GM21381 (cell line): Measurements from ENCODE around the gene C1orf226.
A peak's percentile ranks its signal among the peaks of the same experiment; 100 is the strongest.
"Not testable (repeated sequence)": the region's sequence is repeated elsewhere in the genome, so short reads cannot be mapped to it uniquely, and the experiment has no call there.

ENCODE experiments used
- ATAC-seq: cut with Tn5 transposase; IDR thresholded peaks from one replicate; pipeline ENCODE4 v1.9.1; 2021; ENCODE audit warnings: mild to moderate bottlenecking, moderate library complexity; ENCODE audit not compliant: unreplicated experiment

C1orf226 gene, protein sequence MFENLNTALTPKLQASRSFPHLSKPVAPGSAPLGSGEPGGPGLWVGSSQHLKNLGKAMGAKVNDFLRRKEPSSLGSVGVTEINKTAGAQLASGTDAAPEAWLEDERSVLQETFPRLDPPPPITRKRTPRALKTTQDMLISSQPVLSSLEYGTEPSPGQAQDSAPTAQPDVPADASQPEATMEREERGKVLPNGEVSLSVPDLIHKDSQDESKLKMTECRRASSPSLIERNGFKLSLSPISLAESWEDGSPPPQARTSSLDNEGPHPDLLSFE

DNA sequence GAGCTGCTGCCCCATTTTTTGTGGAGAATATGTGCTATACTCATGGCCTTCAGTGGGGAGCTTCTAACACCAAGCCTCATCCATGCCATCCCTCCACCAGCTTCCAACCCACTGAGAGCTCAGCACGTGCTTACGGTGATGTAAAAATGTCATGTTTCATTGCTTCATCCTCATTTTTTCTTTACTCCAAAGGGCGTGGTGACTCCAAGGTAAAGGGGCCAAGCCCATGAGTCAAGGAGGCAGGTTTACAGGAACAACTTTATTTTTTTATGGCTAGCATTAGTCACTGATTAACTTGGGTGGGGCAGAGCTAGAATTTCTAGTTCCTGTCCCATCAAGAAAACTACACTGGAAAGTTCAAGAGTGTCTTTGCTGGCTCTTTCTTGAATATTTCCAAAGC is at the start of gene C1orf226:
Gene C1orf226, plus strand, starts transcription at position 346 of the 400 bp plus-strand sequence. CDS start 174 bp downstream, outside the sequence.
- ATAC-seq, result no peak

DNA sequence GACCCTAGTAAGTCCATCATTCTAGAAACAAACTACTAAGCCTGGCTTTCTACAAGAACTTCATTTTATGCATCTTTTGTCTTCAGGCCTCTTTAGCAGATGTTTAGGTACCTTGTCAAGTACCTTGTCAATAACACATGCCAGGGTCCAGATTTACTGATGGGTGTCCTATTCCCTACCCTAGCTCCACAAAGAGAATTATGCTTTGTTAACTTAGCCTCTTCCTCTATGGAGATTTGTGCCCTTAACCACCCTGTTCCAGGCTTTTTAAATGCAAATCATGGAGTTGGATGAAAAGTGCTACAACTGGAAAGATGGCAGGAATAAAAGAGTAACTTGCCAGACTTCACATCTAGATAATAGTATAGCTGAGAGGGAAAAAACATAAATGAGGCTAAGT is 47.5 kb upstream of the C1orf226 start:
- ATAC-seq, result no peak

DNA sequence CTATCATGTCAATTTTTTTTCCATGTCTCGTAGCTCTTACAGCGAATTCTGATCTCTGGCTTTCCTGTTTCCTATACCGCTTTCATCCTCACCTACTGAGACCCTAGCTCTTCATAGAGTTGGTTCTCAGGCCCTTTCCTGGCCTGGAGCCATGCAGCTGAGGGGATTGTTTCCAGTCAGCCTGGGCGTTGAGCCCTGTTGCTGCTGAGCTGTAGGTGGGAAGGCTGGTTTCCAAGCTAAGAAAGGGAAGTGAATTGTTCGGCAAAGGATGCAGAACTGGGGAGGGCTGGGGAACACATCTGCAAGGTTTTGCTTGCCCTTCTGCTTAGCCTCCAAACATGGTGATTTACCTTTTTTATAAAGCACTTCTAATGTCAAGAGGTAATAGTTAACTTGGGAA is 46.4 kb upstream of the C1orf226 start:
- no peak for ATAC-seq

DNA sequence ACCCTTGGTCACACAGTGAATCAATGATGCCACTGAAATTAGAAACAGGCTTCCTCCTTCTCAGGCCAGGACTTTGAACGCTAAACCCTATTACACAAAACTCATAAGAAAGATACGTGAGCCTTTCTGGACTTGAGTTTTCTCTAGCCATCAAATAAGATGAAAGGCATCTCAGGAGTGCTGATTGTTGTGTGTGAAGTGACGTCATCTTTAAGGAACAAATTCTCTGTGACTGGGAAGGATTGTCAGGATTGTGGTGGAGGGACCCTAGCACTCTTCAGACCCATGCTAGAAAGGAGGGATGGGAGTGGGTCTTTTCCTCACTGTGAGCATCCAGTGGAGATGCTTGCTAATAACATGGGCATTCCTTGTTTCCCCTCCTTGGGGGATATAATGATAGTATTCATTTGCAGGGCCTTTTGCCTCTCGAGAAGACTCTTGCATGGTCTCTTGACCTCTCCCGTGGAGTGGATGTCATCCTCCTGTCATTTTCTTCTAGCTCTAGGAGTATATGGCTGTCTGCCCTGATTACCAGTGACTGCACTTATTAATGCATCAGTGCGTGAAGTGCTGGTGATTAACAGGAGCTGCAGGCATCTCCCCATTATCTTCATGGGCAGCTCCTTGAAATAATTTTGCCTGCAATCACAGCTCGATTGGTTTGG is 44.8 kb upstream of the C1orf226 start:
- ATAC-seq, result no peak

DNA sequence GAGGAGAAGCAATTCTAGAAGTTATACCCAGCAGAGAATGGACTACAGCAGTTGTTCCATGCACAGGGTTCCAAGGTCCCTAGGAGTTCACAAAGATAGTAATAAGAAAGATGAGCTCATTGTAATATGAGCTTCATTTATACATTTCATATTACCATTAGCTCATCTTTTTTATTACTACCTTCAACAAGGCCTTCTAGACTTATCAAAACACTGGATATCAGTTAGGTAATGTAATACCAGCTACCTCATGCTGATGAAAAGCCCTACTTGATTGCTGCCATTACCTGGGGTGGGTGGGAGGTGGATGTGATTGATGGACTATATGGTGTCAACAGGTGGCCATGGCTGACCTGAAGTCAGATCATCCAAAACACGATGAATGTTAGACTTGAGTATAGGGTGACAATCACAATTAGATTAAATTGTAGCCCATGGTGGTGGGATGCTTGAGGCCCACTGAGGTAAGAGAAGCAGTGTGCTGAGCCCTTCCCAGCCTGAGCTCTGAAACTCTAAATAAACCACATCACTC is 39.0 kb upstream of the C1orf226 start:
- no peak for ATAC-seq

DNA sequence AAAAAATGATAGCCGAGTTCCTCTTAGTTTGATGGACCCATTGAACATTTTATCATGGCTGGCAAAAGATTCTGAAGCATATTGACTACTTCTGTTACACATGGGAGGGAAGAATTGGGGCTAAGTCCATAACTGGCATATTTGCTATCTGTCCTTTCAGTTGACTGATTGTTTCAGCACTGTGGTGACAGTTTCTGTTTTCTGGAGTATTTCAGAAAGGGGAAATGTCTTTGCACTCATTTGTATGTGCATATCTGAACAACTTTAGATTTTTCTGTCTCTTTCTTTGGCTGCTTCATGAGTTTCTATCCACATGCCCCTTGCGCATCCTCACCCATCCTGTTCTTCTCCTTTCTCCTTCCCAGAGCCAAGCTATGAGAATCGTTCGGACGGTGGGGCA is 38.1 kb upstream of the C1orf226 start:
- ATAC-seq, result no peak

DNA sequence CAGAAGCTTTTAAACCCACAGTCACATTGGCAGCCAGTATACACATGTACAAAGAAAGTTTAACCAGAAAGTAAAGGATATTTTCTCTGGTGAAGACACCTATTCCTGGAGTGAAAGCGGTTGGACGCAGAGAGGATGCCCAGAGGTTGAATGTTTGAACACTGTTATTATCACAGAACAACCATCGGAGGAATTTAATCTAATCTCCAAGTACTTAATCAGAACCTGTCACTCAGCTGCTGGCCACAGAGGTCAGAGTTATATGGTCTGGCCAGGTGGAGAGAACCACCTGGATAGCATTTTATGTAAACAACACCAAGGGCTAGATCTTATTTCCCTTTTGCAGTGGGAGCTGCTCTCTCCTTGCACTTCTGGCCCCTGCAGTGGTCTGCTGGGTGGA is 34.2 kb upstream of the C1orf226 start:
- no peak for ATAC-seq

DNA sequence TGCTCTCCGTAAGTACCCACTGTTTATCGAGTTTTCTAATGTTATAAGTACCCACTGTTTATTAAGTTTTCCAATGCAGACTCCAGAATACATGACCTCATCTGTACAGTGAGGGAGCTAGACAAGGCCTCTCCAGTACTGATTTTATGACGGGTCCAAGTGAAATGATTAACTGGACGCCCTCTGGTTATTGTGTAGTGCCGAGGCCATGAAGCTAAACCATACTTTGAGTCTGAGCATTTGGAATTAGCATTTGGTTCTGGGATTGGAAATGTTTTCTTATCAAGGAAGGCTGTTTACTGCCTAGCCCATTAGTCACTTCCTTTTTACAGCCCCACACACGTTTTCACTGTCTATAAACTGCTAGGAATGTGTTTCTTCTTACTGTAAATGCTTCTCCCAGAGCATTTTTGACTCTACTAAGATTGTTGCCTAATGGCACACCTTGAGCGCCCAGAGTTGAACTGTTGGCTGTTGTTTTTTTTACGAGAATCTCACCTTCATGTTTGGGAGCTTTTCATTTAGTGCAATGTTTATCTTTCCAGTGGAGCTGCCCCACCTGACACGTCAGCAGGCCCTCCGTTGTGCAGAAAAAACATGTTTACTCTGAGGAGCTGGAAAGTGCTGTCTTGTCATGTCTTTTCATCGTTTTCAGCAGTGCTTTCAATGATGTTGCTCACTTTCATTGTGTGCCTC is 31.7 kb upstream of the C1orf226 start:
- no peak for ATAC-seq

DNA sequence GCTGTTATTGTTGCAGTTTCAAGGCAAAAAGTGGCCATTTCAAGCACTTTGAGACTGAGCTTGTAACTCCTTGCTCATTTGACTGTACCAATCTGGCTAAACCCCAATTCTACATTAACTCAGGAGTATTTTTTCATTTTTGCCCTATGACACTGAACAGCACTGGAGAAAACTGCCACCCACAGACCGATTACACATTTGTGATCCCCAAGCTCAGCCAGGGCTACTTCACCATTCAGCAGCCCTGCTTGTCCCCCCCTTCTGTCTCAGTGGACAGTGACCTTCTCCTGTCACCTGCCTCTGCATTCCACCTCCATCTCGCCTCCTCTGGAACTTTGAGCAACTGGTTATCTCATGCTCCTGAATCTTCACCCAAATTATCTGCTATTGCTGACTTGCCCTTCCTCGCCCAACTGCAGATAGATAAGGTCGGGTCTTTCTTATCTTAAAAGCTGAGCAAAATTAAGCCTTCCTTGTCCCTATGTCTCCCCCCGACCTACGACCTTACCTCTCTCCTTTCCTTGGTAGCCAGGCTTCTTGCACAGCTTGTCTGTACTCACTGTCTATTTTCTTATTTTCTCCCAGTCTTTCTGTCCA is 30.2 kb upstream of the C1orf226 start:
- ATAC-seq, result no peak

DNA sequence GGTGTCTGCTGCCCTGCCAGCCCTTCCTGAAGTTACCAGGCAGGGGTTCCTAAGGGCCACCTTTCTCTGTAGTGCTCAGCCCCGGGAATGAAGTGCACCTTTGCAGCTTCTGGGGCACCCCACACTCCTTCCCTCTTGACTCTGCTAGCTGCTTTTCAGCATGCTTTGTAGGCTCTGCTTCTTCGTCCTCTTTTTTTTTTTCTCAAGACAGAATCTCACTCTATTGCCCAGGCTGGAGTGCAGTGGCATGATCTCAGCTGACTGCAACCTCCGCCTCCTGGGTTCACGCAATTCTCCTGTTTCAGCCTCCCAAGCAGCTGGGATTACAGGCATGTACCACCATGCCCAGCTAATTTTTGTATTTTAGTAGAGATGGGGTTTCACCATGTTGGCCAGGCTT is 29.7 kb upstream of the C1orf226 start:
- ATAC-seq, result not testable (repeated sequence)

DNA sequence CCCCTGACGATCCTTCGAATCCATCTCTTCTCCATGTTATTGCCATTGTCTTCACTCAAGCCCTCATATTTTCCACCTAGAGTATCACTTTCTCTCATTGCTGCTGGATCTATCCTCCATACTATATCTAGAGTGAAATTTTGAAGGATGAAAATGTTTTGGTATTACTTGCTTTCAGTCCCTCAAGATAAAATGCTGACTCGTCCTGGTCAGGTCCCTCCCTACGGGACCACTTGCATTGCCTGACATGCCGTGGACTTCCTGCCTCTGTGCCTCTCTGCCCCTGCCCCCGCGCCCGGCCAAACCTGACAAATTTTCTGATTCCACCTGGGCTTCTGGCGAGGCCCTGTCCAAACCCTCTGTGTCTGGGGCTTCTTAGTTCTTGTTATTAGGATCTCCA is 28.4 kb upstream of the C1orf226 start:
- ATAC-seq, result no peak

DNA sequence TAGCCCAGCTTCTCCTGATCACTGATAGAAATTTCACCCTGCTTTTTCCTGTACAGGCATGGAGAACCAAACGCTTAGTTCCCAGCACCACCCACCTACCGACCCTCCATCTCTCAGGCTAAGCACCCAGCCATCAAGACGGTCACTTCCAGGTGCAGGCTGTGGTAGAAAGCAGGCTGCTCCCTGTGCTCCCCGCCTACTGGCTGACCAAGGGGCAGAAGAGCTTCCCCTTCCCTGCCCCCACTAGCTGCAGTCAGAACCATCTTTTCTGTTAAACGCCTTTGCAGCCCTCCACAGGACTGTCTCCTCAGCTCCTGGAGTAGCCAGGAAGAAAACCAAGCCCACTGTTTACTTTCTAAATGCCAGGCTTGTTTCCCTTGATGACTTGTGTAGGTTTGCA is 27.8 kb upstream of the C1orf226 start:
- ATAC-seq, result no peak

DNA sequence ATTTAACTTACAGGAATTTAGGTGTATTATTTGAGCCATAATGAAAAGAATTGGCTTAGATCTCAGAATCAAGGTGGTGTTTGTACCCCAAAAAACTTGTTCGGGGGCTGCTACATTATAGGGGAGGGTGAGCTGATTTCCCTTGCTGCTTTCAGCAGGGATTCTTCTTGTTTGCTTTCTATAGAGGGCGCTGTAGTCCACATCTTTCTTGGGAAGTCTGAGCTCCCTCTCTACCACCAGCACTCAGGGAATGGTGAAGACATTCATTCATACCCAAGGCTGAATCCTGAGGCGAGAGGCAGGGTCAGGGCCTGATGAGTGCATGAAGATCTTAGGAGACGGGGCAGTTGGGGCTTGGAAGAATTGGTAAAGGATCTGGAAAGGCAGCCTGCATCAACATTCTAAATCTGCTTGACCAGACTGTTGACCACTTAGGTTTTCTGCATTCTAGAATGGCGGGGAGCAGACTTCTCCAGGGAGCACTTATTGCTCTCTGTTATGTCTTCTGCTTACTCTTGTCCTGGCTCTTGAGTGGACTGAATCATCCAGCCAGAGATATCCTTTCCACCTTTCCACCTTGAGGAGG is 23.8 kb upstream of the C1orf226 start:
- no peak for ATAC-seq

DNA sequence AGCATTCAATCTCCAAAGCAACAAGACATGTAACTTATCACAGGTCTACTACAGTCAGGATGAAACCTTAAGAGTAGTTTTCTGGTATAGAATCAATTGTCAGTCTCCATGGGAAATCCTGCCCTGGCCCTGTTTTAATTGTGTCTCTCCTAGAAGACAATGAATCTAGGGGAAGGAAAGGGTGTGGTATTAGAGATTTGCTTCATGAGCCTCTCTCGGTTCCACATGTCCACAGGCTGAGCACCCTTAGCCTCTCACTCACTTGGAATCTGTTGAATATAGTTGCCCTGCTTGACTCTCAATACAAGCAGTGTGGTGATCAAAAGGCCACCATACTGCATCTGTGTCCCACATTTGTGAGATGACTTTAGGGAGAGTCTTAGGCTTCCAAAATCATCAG is 22.6 kb upstream of the C1orf226 start:
- ATAC-seq, result no peak

DNA sequence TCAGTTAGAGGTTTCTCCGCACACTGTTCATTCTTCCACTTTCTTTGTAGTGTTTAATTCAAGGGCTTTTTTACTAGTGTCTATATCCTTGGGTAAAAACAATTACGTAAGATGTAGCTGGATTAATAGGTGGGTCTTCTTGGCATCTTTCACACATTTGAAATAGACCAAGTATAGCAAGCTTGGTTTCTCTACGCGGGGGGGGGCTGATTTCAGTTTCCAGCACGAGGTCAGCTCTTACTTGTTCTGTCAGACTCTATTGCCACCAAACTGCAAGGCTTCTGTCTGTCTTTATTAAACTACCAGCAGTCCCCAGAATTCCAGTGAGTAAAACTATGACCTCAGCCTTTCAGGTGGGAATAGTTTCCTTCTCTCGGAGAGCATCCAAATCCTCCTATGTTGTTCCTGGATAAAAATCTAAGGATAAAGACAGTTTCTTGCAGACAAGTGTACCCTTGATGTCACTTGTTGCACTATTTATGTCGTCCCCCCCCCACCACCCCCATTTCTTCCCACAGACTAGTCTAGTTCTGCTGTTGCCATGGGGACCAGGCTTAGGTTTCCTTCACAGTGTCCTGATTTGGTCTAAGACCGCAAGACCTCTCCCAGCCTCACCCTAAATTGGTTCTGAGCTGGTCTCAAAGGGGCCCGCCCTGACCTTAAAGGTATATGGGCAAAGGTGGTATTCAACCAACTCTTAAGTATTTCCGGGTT is 21.8 kb upstream of the C1orf226 start:
- ATAC-seq, result no peak

DNA sequence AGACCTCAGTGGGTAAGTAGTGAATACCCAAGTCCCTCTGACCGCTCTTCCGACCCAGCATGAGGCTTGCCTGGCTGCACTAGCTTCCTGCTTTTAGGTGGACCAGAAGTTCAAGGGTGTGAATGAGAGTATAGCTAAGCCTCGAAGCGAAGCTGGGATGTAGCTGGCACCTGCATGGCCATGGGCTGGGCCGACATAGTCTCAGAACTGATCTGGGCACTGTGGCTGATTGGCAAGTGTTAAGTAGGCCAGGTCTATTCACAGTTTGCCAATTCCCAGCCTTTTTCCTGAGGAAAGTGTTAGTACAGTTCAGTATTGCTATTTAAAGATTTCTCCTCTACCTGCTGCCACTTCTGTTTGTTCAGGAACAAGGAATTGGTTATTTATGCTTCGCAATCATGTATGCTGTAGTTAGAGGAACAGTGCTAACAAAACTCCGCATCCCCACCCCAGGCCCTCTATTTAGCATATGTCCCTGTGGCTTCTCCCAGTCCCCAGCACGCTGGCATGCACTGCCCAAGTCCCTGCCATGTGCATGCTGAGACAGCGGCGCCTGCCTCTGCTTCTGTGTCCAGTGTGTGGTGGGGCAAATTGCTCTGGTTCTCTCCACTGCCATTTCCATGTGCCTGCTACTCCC is 21.2 kb upstream of the C1orf226 start:
- ATAC-seq, result no peak

DNA sequence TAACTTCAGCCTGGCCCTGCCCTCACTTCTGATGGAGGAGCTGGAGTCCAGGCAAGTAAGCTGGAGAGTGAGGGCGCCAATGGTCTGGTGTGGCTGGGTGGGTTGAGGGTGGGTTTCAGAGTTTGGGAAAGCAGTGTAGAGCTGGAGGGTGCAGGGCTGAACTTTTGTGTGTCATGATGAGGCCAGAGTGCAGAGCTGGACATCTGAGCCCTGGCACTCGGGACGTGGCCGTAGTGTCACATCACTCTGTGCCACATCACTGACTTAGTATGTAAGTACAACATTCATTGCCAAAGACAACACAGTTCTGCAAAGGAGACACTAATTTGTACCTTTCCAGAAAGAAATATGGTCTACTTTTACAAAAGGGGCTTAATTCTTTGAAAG is 20.7 kb upstream of the C1orf226 start:
- no peak for ATAC-seq

DNA sequence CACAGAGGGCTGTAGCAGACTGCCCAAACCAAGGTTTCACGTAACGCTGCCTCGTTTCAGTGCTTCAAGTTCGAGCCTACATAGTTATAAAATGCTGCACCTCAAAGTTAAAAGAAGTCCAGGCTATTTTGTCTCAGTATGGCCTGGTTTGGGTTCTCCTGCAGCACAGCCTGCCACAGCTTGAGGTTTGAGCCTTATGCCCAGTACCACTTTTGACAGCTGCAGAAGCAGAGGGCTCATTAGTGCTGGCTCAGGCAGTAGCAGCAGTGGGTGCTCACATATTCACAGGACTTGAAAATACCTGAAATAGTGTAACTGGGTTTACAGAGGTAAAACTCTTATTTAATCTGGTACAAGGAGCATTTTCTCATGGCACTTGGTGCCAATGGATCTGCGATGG is 20.2 kb upstream of the C1orf226 start:
- peak; percentile 21 for ATAC-seq

DNA sequence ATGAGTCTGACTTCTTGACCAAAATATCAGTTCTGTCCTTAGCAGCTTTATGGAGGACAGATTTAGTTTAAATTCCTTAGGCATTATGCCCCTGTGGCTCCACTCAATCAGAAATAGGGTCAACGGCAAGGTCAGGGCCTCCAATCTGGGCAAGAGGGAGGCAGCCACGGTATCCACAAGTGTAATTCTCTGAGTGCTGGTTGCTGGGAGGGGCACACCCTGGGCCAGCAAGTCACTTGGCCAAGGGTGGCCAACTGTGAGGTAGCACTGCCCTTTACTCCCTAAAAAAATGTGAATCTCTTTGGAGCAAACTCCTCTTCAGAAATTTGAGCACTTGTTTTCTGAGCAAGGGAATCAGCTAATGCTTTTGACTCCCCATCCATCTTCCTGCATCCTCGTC is 17.7 kb upstream of the C1orf226 start:
- ATAC-seq, result no peak

DNA sequence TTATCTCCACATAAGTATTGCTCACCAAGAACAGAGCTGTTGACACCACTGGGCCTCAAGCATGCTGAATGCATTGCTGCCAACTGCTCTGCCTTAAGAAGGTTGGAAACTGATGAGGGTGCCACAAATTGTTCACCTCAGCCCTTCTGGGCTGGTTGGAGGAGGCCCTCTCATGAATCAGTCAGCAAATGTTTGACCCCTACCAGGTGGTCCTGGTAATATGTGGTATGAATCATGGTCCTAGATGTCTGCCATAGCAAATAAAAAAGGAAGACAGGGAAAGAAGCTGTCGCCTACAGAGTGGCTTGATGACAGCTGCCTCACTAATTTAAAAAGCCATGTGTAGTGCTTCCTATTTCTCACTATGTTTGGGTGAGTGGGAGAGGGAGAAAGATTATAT is 17.0 kb upstream of the C1orf226 start:
- ATAC-seq, result no peak
